Upper lobe of right lung (tissue), 1 donor: ENCODE data around the gene BCL11B. TPM values are rescaled to one million over a fixed set of nuclear protein-coding genes. Genes with fewer than 3 reads are reported as not detected.

ENCODE experiments used
- ATAC-seq: fragments of 200-7000 bp; cut with Tn5 transposase; one replicate; pipeline ENCODE4 v1.9.1; 2020; ENCODE audit warnings: mild to moderate bottlenecking, moderate library complexity
- DNase-seq: peaks from one replicate; pipeline ENCODE4 v3.0.0-alpha.2; 2020
- H3K27ac ChIP-seq: fragments of 200-600 bp; one replicate; pipeline ENCODE4 v1.8.0; 2022
- H3K27me3 ChIP-seq: fragments of 200-600 bp; one replicate; pipeline ENCODE4 v1.8.0; 2022; ENCODE audit warnings: mild to moderate bottlenecking
- H3K36me3 ChIP-seq: fragments of 200-600 bp; one replicate; pipeline ENCODE4 v1.8.0; 2022
- H3K4me1 ChIP-seq: fragments of 200-600 bp; one replicate; pipeline ENCODE4 v1.8.0; 2022
- H3K4me3 ChIP-seq: fragments of 200-600 bp; one replicate; pipeline ENCODE4 v1.8.0; 2022; ENCODE audit warnings: mild to moderate bottlenecking
- H3K9me3 ChIP-seq: fragments of 200-600 bp; one replicate; pipeline ENCODE4 v1.8.0; 2022
- intact Hi-C: fragments of 100-400 bp; cut with DNase I; formaldehyde crosslinking; loops from one replicate; pipeline ENCODE4 v1.11.0; 2022
- total RNA-seq: library from RNA; stranded (reverse); fragmentation: NEBNext Ultra II Directional; extraction: Animal tissue kit (Norgen Biotek cat#: 25700); gene quantifications from one replicate; pipeline ENCODE4 v1.2.1, GENCODE V29; 2021
- TF ChIP-seq, protein P1 (sequence below): fragments of 200-600 bp; IDR thresholded peaks from one replicate; pipeline ENCODE4 v1.8.0; 2022; ENCODE audit warnings: antibody characterized with exemption
- donor health status: DM: no; HTN: yes; CAD: no; lungs with severe emphysema.

Gene BCL11B
- total RNA-seq, 1 donor from 2014 or later: 2.4 TPM

- Histone ChIP-seq H3K4me1 (no peaks in the 10 kb centered on the region), H3K4me3 (no peak overlapping the region), H3K36me3 (no peaks in the 10 kb centered on the region), H3K9me3 (no peaks in the 10 kb centered on the region), H3K27me3 (no peaks in the 10 kb centered on the region), H3K27ac (no peak overlapping the region)
- TF ChIP-seq, protein P1, sequence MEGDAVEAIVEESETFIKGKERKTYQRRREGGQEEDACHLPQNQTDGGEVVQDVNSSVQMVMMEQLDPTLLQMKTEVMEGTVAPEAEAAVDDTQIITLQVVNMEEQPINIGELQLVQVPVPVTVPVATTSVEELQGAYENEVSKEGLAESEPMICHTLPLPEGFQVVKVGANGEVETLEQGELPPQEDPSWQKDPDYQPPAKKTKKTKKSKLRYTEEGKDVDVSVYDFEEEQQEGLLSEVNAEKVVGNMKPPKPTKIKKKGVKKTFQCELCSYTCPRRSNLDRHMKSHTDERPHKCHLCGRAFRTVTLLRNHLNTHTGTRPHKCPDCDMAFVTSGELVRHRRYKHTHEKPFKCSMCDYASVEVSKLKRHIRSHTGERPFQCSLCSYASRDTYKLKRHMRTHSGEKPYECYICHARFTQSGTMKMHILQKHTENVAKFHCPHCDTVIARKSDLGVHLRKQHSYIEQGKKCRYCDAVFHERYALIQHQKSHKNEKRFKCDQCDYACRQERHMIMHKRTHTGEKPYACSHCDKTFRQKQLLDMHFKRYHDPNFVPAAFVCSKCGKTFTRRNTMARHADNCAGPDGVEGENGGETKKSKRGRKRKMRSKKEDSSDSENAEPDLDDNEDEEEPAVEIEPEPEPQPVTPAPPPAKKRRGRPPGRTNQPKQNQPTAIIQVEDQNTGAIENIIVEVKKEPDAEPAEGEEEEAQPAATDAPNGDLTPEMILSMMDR: no peak
- DNase-seq (no peak), ATAC-seq (no peak)
- intact Hi-C loops: no loop called here
These were observed 86.4 kb downstream of the BCL11B start for GRCh38 chr14:99185436-99186068.

DNA sequence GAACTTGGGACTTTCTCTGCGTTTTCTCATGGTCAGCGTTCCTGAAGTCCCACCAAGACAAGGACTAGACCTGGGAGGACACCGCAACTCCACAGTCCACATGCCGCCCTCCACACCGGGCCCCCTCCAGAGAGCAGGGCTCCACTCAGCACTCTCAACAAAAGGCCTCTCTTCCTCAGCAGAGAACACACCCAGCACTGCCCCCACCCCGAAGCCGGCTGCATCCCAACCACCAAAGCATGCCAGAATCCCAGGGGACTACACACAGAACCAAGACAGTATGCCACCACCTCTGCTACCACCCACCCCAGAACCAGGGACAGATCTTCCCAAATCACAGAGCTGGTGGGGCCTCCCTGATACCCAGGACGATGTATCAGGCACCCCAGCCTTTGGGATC is 88.3 kb downstream of the BCL11B start:
- DNase-seq (no peak), ATAC-seq (no peak)
- Histone ChIP-seq H3K27me3 (no peaks in the 10 kb centered on the region), H3K27ac (no peak overlapping the region), H3K4me1 (no peaks in the 10 kb centered on the region), H3K4me3 (no peak overlapping the region), H3K9me3 (no peaks in the 10 kb centered on the region), H3K36me3 (no peaks in the 10 kb centered on the region)
- intact Hi-C loops: no loop called here
- TF ChIP-seq, protein P1: no peak

GRCh38 chr14:99183311-99183710 is 88.7 kb downstream of the BCL11B start:
- DNase-seq: no peak

DNA sequence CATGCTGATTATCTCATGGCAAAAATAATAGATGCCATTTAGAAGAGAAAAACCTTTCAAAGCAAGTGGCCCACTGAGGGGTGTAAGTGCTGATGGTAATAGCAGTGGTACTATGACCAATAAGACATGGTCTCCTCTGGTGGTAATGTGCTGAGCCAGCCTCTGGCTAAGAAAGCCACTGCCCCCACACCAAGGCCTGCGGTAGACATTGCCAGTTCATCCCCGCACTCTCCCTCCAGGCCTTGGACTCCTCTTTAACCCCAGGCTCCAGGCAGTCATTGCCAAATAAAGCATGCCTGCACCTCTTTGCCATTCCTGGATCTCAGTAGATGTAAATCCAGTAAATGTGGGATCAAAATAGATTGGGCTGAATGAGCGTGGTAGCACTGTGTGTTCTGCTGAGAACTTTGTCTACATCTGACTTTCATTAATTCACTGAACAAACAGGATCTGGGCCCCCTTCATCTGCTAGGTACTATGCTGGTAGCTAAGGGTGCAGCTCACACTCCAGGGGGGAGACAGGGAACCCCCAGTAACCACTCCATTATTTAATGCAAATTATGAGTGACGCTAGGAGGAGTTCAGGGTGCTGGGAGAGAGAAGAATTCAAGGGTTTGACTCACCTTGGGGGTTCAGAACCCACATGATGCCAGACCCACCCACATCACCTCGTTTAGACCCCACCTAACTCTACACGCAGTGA is 89.3 kb downstream of the BCL11B start:
- no peak for DNase-seq
- intact Hi-C loops: no loop called here
- H3K36me3 ChIP-seq: no peaks in the 10 kb centered on the region
- no peaks in the 10 kb centered on the region for H3K27me3 ChIP-seq
- no peak overlapping the region for H3K4me3 ChIP-seq
- no peak for ATAC-seq
- H3K9me3 ChIP-seq: no peaks in the 10 kb centered on the region
- TF ChIP-seq, protein P1: no peak
- no peak overlapping the region for H3K27ac ChIP-seq
- no peaks in the 10 kb centered on the region for H3K4me1 ChIP-seq

More at GRCh38 chr14:99183311-99183710, 88.7 kb downstream of the BCL11B start:
- H3K27ac ChIP-seq: no peak overlapping the region
- TF ChIP-seq, protein P1: no peak
- no peak for ATAC-seq
- no peaks in the 10 kb centered on the region for H3K9me3 ChIP-seq
- no peaks in the 10 kb centered on the region for H3K4me1 ChIP-seq
- no peak overlapping the region for H3K4me3 ChIP-seq
- H3K36me3 ChIP-seq: no peaks in the 10 kb centered on the region
- no peaks in the 10 kb centered on the region for H3K27me3 ChIP-seq
- intact Hi-C loops: no loop called here

- intact Hi-C loops: no loop called here
- no peak for ATAC-seq
- no peaks in the 10 kb centered on the region for H3K27me3 ChIP-seq
These were observed 90.0 kb downstream of the BCL11B start for GRCh38 chr14:99181804-99182520.

More at GRCh38 chr14:99181804-99182520, 90.0 kb downstream of the BCL11B start:
- Histone ChIP-seq H3K36me3 (no peaks in the 10 kb centered on the region), H3K9me3 (no peaks in the 10 kb centered on the region), H3K4me1 (no peaks in the 10 kb centered on the region), H3K27ac (no peak overlapping the region), H3K4me3 (no peak overlapping the region)
- TF ChIP-seq, protein P1: no peak
- no peak for DNase-seq
